Neural crest cell (in vitro differentiated cells): ENCODE data around the gene CYP27A1. TPM values are rescaled to one million over a fixed set of nuclear protein-coding genes. Genes with fewer than 3 reads are reported as not detected.

Experiments
- DNase-seq: peaks from one replicate; pipeline ENCODE4 v3.0.0; 2021; ENCODE audit warnings: low read depth, mixed read lengths, low spot score
- H3K27ac Mint-ChIP-seq: one replicate; pipeline ENCODE4 v1.8.0; 2021; ENCODE audit warnings: mild to moderate bottlenecking, mixed read lengths; ENCODE audit not compliant: unreplicated experiment
- H3K27me3 Mint-ChIP-seq: 2 replicates; pipeline ENCODE4 v1.8.0; 2021; ENCODE audit warnings: low read depth, mild to moderate bottlenecking, mixed read lengths
- H3K36me3 Mint-ChIP-seq: 2 replicates; pipeline ENCODE4 v1.8.0; 2021; ENCODE audit warnings: low read depth, mild to moderate bottlenecking, mixed read lengths
- H3K4me1 Mint-ChIP-seq: 2 replicates; pipeline ENCODE4 v1.8.0; 2021; ENCODE audit warnings: mixed read lengths
- H3K4me3 Mint-ChIP-seq: one replicate; pipeline ENCODE4 v1.8.0; 2021; ENCODE audit warnings: mild to moderate bottlenecking, mixed read lengths
- H3K9me3 Mint-ChIP-seq: 2 replicates; pipeline ENCODE4 v1.8.0; 2021; ENCODE audit warnings: mixed read lengths
- total RNA-seq: library from RNA; stranded (reverse); gene quantifications from 2 replicates; pipeline ENCODE4 v1.2.1, GENCODE V29; 2021
- TF ChIP-seq, protein P1 (sequence below): fragments of 200-600 bp; sonication (generic); conservative IDR thresholded peaks from 2 replicates; pipeline ENCODE4 v1.5.0; 2021; ENCODE audit warnings: antibody characterized with exemption, mild to moderate bottlenecking

CYP27A1 gene
- total RNA-seq, 1 donor from 2014 or later, result 3.2 TPM

DNA sequence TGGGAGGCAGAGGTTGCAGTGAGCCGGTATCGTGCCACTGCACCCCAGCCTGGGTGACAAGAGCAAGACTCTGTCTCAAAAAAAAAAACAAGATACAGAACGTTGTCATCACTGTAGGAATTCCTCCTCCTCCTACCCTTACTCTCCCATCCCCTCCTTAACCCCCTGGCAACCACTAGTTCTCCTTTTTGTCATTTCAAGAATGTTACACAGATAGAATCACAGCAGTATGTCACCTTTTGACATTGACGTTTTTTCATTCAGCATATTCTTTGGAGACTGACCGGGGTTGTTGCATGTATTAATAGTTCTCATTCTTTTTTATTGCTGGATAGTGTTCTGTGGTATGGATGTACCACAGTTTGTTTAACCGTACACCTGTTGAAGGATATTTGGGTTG lies 38.9 kb upstream of the CYP27A1 start:
- no peaks in the 10 kb centered on the region for H3K9me3 Mint-ChIP-seq
- TF ChIP-seq, protein P1, sequence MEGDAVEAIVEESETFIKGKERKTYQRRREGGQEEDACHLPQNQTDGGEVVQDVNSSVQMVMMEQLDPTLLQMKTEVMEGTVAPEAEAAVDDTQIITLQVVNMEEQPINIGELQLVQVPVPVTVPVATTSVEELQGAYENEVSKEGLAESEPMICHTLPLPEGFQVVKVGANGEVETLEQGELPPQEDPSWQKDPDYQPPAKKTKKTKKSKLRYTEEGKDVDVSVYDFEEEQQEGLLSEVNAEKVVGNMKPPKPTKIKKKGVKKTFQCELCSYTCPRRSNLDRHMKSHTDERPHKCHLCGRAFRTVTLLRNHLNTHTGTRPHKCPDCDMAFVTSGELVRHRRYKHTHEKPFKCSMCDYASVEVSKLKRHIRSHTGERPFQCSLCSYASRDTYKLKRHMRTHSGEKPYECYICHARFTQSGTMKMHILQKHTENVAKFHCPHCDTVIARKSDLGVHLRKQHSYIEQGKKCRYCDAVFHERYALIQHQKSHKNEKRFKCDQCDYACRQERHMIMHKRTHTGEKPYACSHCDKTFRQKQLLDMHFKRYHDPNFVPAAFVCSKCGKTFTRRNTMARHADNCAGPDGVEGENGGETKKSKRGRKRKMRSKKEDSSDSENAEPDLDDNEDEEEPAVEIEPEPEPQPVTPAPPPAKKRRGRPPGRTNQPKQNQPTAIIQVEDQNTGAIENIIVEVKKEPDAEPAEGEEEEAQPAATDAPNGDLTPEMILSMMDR, result no peak
- H3K27ac Mint-ChIP-seq, result no peak overlapping the region
- H3K4me1 Mint-ChIP-seq, result peaks cover 26% of the 10 kb centered on the region
- no peak overlapping the region for H3K4me3 Mint-ChIP-seq
- DNase-seq, result no peak
- H3K36me3 Mint-ChIP-seq, result peaks cover 53% of the 10 kb centered on the region
- no peaks in the 10 kb centered on the region for H3K27me3 Mint-ChIP-seq

DNA sequence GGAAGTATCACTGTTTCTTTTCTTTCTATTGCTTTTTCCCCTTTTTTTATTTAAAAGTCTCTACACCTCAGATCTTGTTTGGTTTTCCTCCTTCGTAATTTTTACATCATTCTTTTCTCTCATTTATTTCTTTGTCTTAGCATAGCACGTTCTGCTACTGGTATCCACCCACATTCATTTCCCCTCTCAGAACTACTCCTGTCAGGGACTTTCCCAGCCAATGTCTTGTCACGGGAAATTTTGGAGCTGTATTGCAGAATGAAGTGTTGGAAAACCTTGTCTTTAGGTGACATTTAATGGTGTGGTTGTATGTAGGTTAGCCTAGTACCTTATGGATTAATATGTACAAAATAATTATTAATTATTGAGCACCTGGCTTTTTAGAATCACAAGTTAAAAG lies 37.3 kb upstream of the CYP27A1 start:
- H3K27me3 Mint-ChIP-seq, result no peaks in the 10 kb centered on the region
- H3K4me3 Mint-ChIP-seq, result no peak overlapping the region
- H3K9me3 Mint-ChIP-seq, result no peaks in the 10 kb centered on the region
- peaks cover 26% of the 10 kb centered on the region for H3K4me1 Mint-ChIP-seq
- no peak overlapping the region for H3K27ac Mint-ChIP-seq
- no peak for DNase-seq
- TF ChIP-seq, protein P1, result no peak
- peaks cover 55% of the 10 kb centered on the region for H3K36me3 Mint-ChIP-seq

DNA sequence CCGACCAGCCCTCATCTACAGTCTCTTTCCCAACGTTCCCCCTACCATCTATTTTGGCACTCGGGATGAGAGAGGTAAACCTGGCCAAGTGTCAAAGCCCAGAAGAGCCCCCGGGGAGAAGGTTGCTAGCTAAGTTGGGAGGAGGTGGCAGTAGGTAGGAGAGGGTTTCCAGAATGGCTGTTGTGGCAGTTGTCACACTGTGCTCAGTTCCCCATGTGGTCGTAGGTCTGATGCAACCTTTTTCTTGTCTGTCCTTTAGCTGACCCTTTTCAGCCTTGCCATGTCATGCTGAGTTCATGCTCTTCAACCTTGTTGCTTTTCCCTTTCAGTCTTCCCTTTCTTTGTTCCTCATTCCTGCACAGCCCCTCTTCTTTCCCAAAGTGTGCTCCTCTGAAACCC lies 36.8 kb upstream of the CYP27A1 start:
- no peaks in the 10 kb centered on the region for H3K27me3 Mint-ChIP-seq
- TF ChIP-seq, protein P1, result no peak
- peaks cover 26% of the 10 kb centered on the region for H3K4me1 Mint-ChIP-seq
- DNase-seq, result no peak
- H3K9me3 Mint-ChIP-seq, result no peaks in the 10 kb centered on the region
- peak overlapping the region; percentile 90 for H3K27ac Mint-ChIP-seq
- H3K36me3 Mint-ChIP-seq, result peaks cover 51% of the 10 kb centered on the region
- peak overlapping the region; percentile 69 for H3K4me3 Mint-ChIP-seq

DNA sequence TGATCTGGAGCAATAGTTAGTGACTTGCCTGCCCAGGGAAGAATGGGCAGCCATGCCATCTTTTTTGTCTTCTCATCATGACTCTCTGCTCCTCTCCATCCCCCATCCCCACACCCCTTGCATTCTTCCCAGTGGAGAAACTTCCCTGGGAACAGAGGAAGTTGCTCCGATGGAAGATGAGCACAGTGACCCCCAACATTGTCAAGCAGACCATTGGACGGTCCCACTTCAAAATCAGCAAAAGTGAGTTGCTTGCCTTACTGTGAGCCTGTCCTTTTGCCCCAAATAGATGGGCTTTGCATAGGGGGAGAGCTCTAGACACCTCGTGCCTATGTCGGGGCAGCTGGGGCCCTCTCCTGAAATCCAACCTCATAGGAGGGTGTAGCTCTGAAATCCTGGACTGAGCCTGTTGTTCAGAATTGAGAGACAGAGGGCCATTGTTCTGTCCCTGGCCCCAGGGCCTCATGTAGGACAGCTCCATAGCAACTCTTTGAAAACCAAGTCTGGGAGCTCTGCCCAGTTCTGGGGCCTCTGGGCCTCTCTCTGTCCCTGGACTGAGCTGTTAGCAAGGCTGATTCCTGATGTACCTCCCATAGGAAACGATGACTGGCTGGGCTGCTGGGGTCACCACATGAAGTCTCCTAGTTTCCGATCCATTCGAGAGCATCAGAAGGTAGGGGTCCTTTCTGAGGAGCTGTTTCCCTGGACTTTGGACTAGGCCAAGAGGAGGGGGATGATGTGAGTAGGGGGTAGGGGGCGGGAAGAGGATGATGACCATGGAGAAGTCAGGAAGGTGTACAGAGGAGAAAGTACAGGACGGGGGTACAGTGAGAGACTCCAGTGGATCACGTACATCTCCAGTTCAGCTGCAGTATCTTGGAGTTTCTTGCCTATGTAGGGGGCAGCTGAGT lies 36.1 kb upstream of the CYP27A1 start:
- Mint-ChIP-seq H3K9me3 (no peaks in the 10 kb centered on the region), H3K27ac (peak overlapping the region; percentile 90), H3K27me3 (no peaks in the 10 kb centered on the region), H3K36me3 (peaks cover 50% of the 10 kb centered on the region), H3K4me1 (peaks cover 26% of the 10 kb centered on the region), H3K4me3 (peak overlapping the region; percentile 69)
- TF ChIP-seq, protein P1, result no peak
- DNase-seq, result peak; percentile 24

DNA sequence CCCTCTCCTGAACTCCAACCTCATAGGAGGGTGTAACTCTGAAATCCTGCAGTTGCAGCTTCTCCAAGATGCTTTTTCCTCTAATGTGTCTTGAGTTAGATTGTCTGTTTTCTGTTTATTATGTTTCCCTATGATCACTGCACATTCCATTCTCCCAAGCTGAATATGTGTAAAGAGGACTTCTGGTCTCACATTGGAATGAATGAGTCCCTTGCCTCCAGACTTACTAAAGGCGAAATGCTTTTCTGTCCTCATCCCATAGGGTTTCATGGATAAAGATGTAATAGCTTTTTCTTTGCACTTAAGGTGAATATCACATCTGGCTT lies 35.5 kb upstream of the CYP27A1 start:
- Mint-ChIP-seq H3K9me3 (no peaks in the 10 kb centered on the region), H3K27me3 (no peaks in the 10 kb centered on the region)

More for the DNA sequence above, 35.5 kb upstream of the CYP27A1 start:
- peaks cover 26% of the 10 kb centered on the region for H3K4me1 Mint-ChIP-seq
- TF ChIP-seq, protein P1, result no peak
- no peak for DNase-seq
- H3K36me3 Mint-ChIP-seq, result peaks cover 50% of the 10 kb centered on the region
- no peak overlapping the region for H3K27ac Mint-ChIP-seq
- H3K4me3 Mint-ChIP-seq, result peak overlapping the region; percentile 69
